Prostate gland (tissue), 2 donors: ENCODE measurements around the gene TGFBR1. TPM values are rescaled to one million over a fixed set of nuclear protein-coding genes. Genes with fewer than 3 reads are reported as not detected.

Source experiments
- DNase-seq: peaks from one replicate; pipeline ENCODE4 v3.0.0-alpha.2; 2019; ENCODE audit warnings: low spot score
- H3K27ac ChIP-seq, 2 donors: fragments of 200-600 bp; sonication (generic); 2 replicates each; pipeline ENCODE4 v1.5.1; 2017 to 2019
- H3K27me3 ChIP-seq: fragments of 200-600 bp; sonication (generic); replicated peaks from 2 replicates; pipeline ENCODE4 v1.5.1; 2019; ENCODE audit not compliant: insufficient read depth
- H3K36me3 ChIP-seq, 2 donors: fragments of 200-600 bp; sonication (generic); 1 replicate in 1 of 2; 2 replicates in 1 of 2; pipeline versions ENCODE4 v1.5.1 to v1.8.1; 2017 to 2019
- H3K4me1 ChIP-seq: fragments of 200-600 bp; sonication (generic); replicated peaks from 2 replicates; pipeline ENCODE4 v1.5.1; 2019
- H3K4me3 ChIP-seq, 2 donors: fragments of 200-600 bp; sonication (generic); 2 replicates each; pipeline ENCODE4 v1.5.1; 2017 to 2019
- H3K9me3 ChIP-seq: fragments of 200-600 bp; sonication (generic); 2 replicates; pipeline ENCODE4 v1.5.1; 2017
- POLR2A ChIP-seq: fragments of 450-650 bp; IDR thresholded peaks from one replicate; pipeline ENCODE4 v1.6.1; 2016; ENCODE audit warnings: antibody characterized with exemption, mild to moderate bottlenecking
- POLR2AphosphoS5 ChIP-seq: sonication (generic); formaldehyde crosslinking; IDR thresholded peaks from one replicate; pipeline ENCODE4 v1.6.1; 2017; ENCODE audit warnings: antibody characterized with exemption
- WGBS: methylation state at CpG from one replicate; pipeline ENCODE4 v1.1.5; 2018; 5-methylcytosine and 5-hydroxymethylcytosine counted together
- intact Hi-C: fragments of 100-400 bp; cut with DNase I; formaldehyde crosslinking; loops from one replicate; pipeline ENCODE4 v1.14.2; 2022
- total RNA-seq, 2 donors: library from RNA; depleted of rRNA; stranded (reverse); fragments of >200 nt; gene quantifications; one replicate each; pipeline ENCODE4 v1.1.0, GENCODE V29; 2016
- TF ChIP-seq, protein P1 (sequence below), 4 experiments: fragments of 200-600 bp in 2 of 4; fragments of 450-650 bp in 2 of 4; sonication (generic) in 2 of 4; IDR thresholded peaks; 1 replicate in 3 of 4; 2 replicates in 1 of 4; pipeline ENCODE4 v1.5.1; 2016 to 2019; ENCODE audit warnings: antibody characterized with exemption in 4 of 4, mild to moderate bottlenecking in 2 of 4, moderate library complexity in 2 of 4

The TGFBR1 gene
- total RNA-seq, 2 donors from 2014 or later = 22.2 to 25.5 TPM

- WGBS = 44% methylated on average over 4 of the region's 4 CpGs
- H3K4me3 ChIP-seq = no peak overlapping the region
- H3K27me3 ChIP-seq = no peaks in the 10 kb centered on the region
- intact Hi-C loops = loop anchor here (5.0 kb wide), 2 partner anchors 145 to 280 kb away; no protein-coding TSS in a partner anchor
- peak overlapping the region; percentile 17 to 59 for H3K27ac ChIP-seq
- TF ChIP-seq POLR2AphosphoS5 (peak; percentile 43), POLR2A (no peak)
- TF ChIP-seq, protein P1, sequence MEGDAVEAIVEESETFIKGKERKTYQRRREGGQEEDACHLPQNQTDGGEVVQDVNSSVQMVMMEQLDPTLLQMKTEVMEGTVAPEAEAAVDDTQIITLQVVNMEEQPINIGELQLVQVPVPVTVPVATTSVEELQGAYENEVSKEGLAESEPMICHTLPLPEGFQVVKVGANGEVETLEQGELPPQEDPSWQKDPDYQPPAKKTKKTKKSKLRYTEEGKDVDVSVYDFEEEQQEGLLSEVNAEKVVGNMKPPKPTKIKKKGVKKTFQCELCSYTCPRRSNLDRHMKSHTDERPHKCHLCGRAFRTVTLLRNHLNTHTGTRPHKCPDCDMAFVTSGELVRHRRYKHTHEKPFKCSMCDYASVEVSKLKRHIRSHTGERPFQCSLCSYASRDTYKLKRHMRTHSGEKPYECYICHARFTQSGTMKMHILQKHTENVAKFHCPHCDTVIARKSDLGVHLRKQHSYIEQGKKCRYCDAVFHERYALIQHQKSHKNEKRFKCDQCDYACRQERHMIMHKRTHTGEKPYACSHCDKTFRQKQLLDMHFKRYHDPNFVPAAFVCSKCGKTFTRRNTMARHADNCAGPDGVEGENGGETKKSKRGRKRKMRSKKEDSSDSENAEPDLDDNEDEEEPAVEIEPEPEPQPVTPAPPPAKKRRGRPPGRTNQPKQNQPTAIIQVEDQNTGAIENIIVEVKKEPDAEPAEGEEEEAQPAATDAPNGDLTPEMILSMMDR (IDR thresholded peaks at IDR 0.05) = no peak
- H3K4me1 ChIP-seq = no peaks in the 10 kb centered on the region
- no peaks in the 10 kb centered on the region for H3K36me3 ChIP-seq
- H3K9me3 ChIP-seq = no peaks in the 10 kb centered on the region
- DNase-seq = no peak
Observed at GRCh38 chr9:99142275-99142674, 37.4 kb downstream of the TGFBR1 start.

DNA sequence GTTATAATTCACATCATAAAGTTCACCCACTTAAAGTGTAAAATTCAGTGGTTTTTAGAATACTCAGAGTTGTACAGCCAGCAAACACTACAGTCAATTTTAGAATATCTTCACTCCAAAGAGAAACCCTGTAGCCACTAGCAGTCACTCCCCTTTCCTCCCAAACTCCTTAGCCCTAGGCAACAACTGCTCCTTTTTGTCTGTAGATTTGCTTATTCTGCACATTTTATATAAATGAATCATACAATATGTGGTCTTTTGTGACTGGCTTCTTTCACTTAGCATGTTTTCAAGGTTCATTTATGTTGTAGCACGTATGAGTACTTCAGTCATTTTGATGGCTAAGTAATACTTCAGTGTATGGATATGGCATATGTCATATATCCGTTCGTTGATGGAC is 38.7 kb downstream of the TGFBR1 start:
- no peak for DNase-seq
- H3K4me3 ChIP-seq = no peak overlapping the region
- WGBS = 95% methylated on average over 3 of the region's 3 CpGs
- no peaks in the 10 kb centered on the region for H3K36me3 ChIP-seq
- no peaks in the 10 kb centered on the region for H3K27me3 ChIP-seq
- no peak overlapping the region for H3K27ac ChIP-seq
- intact Hi-C loops = loop anchor here (5.0 kb wide), 2 partner anchors 146 to 281 kb away; no protein-coding TSS in a partner anchor
- H3K4me1 ChIP-seq = no peaks in the 10 kb centered on the region
- no peaks in the 10 kb centered on the region for H3K9me3 ChIP-seq
- TF ChIP-seq POLR2A (no peak), POLR2AphosphoS5 (no peak)
- TF ChIP-seq, protein P1 (IDR thresholded peaks at IDR 0.05) = no peak

GRCh38 chr9:99144966-99145365 is 40.1 kb downstream of the TGFBR1 start:
- Histone ChIP-seq H3K27me3 (no peaks in the 10 kb centered on the region), H3K9me3 (no peaks in the 10 kb centered on the region), H3K4me1 (no peaks in the 10 kb centered on the region), H3K27ac (no peak overlapping the region), H3K4me3 (no peak overlapping the region), H3K36me3 (no peaks in the 10 kb centered on the region)
- 93% methylated on average over 4 of the region's 4 CpGs for WGBS
- TF ChIP-seq POLR2A (no peak), POLR2AphosphoS5 (no peak)
- TF ChIP-seq, protein P1 (IDR thresholded peaks at IDR 0.05) = no peak
- intact Hi-C loops = loop anchor here (5.0 kb wide), 2 partner anchors 148 to 283 kb away; no protein-coding TSS in a partner anchor
- DNase-seq = no peak

DNA sequence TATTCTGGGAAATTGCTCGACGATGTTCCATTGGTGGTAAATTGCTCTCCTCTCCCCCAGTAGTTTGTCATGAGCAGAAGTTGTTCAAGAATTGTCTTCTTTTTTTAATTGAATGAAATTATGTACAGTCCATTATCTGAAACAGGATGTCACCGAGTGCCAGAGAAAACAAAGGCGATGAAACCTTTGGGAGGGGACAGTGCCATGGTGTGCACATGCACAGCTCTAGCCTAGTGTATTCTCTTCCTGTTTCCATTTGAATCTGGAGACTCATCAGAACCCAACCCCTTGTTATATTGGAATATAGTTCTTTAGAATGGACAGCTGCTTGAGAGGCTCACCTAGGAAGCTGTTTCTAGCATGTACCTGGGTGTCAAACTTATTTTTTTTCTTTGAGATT is 41.7 kb downstream of the TGFBR1 start:
- Histone ChIP-seq H3K4me1 (no peaks in the 10 kb centered on the region), H3K4me3 (no peak overlapping the region), H3K27me3 (no peaks in the 10 kb centered on the region), H3K9me3 (no peaks in the 10 kb centered on the region), H3K36me3 (no peaks in the 10 kb centered on the region), H3K27ac (no peak overlapping the region)
- intact Hi-C loops = no loop called here
- 91% methylated on average over 4 of the region's 4 CpGs for WGBS
- no peak for DNase-seq
- TF ChIP-seq POLR2A (no peak), POLR2AphosphoS5 (no peak)
- TF ChIP-seq, protein P1 (IDR thresholded peaks at IDR 0.05) = no peak

DNA sequence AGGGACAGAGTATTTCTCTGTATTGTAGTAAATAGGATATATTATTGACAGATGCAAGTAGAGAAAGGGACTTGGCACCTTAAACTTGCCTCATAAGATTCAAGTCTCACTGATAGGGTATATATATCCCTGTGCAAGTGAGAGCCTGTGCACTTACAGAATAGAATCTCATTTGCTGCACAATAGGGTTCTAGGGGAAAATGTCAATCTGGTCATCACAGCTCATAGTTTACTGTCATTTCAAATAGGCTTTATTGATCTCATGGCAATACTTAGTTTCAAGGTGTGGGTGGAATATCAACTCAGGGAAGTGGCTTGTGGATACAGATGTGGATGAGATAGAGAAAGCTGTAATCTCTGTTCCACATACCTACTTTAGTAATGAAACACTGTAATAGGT is 42.3 kb downstream of the TGFBR1 start:
- H3K9me3 ChIP-seq = no peaks in the 10 kb centered on the region
- no peak for TF ChIP-seq POLR2AphosphoS5
- no peak for TF ChIP-seq POLR2A
- TF ChIP-seq, protein P1 (IDR thresholded peaks at IDR 0.05) = no peak
- DNase-seq = no peak
- no peaks in the 10 kb centered on the region for H3K36me3 ChIP-seq
- no peak overlapping the region for H3K27ac ChIP-seq
- intact Hi-C loops = no loop called here
- H3K27me3 ChIP-seq = no peaks in the 10 kb centered on the region
- no peak overlapping the region for H3K4me3 ChIP-seq
- no peaks in the 10 kb centered on the region for H3K4me1 ChIP-seq
